HG02588 (cell line): ENCODE measurements around the gene TPCN2.
"Not testable (repeated sequence)": the region's sequence is repeated elsewhere in the genome, so short reads cannot be mapped to it uniquely, and the experiment has no call there.

Experiments used
- ATAC-seq: cut with Tn5 transposase; IDR thresholded peaks from one replicate; pipeline ENCODE4 v1.9.1; 2021; ENCODE audit warnings: mild to moderate bottlenecking, moderate library complexity; ENCODE audit not compliant: unreplicated experiment

Gene TPCN2

DNA sequence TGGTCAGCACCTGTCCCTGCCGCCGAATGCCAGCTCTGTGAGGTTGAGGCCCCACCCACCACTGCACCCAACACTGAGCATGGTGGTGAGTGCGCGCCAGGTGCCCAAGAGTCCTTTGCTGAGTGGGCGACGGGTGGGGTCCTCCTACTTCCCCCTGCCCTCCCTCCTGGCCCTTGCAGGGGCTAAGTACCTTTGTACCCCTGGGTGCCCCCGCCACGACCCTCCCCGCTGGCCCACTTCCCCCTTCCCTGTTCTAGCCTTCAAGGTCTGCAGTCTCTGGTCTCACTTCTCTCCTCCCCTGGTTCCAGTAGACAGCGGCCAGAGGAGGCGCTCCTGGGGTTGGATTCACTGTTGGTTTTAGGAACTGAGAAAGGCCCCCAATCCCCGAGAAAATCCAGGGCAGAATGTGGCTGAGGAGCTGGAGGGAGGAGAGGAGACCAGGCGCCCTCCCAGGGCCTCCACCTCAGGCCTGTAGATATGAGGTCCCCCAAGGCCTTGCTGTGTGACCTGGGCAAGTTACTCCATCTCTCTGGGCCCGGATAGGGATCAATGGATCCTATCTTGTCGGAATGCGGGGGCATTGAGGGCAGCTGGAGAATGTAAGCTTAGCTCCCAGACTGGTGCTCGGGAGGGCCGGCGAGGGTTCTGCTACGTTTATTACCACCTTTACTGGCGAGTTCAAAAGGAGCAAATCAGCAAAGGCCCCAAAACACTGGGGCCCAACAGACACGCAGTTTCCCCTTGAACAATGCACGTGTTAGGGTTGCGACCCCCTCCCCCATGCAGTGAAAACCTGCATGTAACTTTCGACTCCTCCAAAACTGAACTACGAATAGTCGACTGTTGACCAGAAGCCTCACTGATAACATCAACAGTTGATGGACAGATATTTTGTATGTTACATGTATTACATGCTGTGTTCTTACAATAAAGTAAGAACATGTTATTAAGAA, 75.1 kb downstream of the TPCN2 start:
- ATAC-seq = no peak

GRCh38 chr11:69125861-69126260, 77.1 kb downstream of the TPCN2 start:
- no peak for ATAC-seq

DNA sequence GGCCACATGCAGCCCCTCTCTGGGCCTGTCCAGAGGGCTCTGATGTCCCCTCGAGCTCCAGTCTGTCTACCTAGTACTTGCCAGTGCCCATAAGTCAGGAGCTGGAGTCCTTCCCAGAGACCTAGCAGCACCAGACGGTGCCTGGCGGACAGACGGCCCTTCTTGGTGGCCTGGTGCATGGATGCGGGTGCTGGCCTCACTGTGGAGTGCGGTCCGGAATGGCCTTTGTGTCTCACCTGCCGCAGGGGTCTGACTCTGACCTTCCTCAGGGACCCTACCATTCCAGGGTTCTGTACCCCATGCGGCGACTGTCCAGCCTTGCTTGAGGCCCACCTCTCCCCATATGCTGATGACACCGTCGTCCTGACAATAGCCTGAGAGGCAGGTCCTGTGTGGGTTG, 77.6 kb downstream of the TPCN2 start:
- no peak for ATAC-seq

- no peak for ATAC-seq
Measured at GRCh38 chr11:69127081-69127850, 78.5 kb downstream of the TPCN2 start.

GRCh38 chr11:69127884-69128283, 79.2 kb downstream of the TPCN2 start:
- ATAC-seq = no peak

- no peak for ATAC-seq
Measured at GRCh38 chr11:69129053-69129452, 80.3 kb downstream of the TPCN2 start.

DNA sequence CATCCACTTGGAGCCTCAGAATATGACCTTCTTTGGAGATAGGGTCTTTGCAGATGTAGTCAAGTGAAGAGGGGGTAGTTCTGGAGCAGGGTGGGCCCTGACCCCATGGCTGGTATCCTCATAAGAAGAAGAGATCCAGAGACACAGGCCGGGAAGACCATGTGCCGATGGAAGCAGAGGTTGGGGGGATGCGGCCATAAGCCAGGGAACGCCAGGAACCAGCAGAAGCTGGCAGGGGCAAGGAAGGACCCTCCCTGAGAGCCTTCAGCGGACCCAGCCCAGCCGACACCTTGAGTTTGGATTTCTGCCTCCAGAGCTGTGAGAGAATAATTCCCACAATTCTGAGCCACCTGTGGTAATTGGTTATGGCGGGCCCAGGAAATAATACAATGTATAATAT, 80.9 kb downstream of the TPCN2 start:
- no peak for ATAC-seq

DNA sequence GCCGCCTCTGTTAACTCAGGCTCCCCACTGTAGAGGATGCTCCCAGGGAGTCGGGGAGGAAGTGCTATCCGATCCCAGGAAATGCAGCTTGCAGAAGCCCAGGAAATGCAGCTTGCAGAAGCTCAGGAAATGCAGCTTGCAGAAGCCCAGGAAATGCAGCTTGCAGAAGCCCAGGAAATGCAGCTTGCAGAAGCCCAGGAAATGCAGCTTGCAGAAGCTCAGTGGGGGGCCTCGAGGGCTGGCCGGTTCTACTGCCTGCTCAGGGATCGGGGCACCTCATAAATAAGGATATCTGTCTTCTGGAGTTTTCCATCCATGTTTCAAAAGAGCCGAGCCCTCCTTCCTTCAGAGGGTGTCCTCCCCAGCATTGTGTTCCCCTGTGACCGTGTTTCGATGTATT, 81.9 kb downstream of the TPCN2 start:
- no peak for ATAC-seq

DNA sequence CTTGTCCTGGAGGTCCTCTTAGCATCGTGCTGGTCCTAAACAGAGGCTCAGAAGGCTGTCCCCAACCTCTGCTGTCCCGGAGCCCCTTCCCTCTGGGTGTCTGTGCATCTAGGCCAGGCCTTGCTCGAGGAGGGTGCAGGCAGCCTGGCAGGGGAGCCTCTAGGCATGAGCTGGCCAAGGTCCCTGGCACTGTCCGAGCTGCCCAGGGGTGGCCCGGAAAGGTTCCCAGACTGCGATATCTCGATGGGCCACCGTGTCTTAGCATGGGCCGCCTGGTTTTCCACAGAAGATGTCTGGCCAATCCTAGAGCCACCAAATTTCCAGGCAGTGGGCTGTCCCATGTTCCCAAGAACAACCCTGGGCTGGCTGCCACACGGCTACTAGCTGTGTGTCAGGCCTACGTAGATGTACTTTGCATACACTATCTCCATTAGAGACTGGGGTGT, 82.4 kb downstream of the TPCN2 start:
- ATAC-seq = no peak

DNA sequence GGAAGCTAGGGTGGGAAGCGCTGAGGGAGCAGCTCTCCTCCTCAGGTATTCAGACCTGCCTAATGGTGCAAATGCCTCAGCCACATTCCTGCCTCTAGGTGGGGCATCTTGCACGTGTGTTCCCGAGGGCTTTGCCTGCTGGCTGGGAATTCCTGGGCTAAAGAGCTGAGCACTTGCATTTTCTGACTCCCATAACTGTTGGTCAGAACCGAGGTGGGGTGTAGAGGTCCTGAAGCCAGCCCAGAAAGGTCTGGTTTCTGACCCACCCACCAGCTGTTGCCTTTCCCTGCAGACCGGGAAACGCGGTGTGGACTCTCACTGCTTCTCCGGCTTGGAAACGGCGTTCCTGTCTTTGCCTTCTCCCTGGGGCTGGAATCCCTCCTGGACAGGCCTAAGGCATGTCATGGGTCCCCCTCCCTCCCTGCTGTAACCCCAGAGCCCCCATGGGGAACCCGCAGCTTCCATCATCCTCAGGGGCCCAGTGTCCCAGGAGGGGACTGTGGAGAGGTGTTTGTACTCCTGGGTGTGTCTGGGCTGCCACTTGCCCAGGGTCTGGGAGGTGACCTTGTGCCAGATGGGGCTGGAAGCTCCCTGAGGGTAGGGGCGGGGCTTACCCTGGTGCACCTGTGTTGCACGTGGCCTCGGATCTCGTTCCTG, 83.0 kb downstream of the TPCN2 start:
- no peak for ATAC-seq

DNA sequence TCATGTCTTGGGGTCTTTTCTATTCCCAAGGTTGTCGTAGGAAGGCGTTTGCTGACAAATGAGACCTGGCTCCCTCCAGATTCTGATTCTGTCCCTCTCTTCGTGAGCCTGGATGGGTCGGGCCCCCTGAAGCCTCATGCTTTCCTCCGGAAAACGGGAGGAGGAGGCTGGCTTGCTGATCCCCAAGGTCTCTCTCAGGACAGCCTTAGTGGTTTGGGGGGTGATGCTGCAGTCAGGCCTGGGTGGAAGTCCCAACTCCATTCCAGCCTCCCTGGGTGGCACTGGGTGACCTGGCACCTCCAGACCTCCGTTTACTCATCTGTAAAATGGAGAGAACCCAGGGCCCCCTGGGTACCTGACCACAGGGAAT, 83.6 kb downstream of the TPCN2 start:
- no peak for ATAC-seq

GRCh38 chr11:69133251-69133650, 84.5 kb downstream of the TPCN2 start:
- ATAC-seq = no peak

GRCh38 chr11:69134182-69134581, 85.5 kb downstream of the TPCN2 start:
- ATAC-seq = not testable (repeated sequence)

DNA sequence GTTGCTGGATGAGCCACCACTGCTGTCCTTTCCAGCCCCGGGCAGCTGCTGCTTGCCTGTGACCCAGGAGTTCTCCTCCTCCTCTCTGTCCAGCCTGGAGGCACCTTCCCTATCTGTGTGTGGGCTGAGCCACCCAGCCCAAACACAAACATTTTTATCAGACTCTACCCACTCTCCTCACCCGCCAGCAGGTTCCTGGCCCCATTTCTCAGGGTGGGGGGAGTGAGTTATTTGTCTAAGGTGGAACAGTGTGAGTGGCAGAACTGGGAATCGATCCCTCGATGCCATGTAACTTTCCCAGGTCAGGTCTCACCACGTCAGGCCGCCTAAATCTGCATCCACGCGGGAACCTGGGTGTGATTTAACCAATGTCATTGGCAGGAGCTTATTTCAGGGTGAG, 86.2 kb downstream of the TPCN2 start:
- no peak for ATAC-seq

DNA sequence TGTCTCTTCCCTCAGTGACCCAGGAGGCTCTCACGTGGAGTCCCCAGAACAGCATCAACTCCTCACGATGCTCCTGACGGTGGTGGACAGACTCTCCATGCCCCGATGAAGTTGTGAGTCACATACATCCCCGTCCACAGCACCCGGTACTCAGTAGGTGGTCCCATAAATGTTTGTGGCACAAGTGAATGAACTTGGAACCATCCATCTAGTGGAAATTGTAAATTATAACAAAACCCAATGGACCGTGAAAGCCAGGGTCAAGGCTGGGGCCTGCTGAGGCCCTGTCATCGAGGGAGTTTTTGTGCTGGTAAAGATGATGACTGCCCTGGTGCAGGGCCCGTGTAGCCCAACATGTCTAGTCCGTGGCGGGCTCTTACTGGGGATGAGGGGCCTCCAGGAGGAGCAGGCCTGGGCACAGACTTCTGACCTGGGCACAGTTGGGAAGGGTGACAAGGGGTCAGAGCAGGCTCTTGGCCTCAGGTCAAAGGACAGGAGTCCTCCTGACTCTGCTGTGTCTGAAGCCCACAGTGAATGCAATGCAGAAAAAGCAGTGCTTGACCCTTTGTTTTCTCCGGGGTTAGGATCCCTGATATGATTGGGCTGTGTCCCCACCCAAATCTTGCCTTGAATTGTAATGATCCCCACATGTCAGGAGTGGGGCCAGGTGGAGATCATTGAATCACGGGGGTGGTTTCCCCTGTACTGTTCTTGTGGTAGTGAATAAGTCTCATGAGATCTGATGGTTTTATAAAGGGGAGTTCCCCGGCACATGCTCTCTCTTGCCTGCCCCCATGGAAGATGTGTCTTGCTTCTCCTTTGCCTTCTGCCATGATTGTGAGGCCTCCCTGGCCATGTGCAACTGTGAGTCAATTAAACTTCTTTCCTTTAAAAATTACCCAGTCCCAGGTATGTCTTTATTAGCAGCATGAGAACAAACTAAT, 87.0 kb downstream of the TPCN2 start:
- ATAC-seq = no peak

DNA sequence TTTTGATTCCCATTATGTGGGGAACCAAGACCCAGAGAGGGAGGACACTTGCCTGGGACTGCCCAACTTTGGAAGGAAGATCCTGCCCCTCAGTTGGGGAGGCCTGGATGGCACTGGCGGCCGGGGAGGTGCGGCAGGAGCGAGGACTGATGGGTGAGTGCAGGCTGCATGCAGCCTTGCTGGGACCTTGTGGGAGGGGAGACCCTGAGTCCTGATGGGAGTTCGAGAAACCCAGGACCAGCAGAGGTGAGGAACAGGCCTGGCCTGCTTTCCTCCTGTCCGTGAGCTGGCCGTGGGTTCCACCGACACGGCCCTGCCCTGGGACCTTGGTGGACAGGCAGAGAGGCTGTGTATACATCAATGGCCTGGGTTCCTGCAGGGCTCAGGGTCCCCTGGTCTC, 87.7 kb downstream of the TPCN2 start:
- ATAC-seq = no peak

- ATAC-seq = no peak
Measured at GRCh38 chr11:69137151-69137844, 88.6 kb downstream of the TPCN2 start.

DNA sequence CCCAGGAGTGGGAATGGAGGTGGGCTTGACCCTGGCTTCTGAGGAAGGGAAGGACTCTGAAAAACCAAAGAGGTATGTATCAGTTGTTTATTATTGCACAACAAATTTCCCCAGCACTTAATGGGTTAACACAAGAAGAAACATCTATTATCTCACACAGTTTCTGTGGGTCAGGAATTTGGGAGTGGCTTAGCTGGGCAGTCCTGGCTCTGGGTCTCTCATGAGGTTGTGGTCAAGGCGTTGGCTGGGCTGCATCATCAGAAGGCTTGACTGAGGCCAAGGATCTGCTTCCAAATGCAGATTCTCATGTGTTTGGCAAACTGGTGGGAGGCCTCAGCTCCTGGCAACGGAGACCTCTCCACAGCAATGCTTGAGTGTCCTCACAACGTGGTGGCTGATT, 89.5 kb downstream of the TPCN2 start:
- ATAC-seq = no peak

GRCh38 chr11:69140161-69140560, 91.4 kb downstream of the TPCN2 start:
- not testable (repeated sequence) for ATAC-seq

DNA sequence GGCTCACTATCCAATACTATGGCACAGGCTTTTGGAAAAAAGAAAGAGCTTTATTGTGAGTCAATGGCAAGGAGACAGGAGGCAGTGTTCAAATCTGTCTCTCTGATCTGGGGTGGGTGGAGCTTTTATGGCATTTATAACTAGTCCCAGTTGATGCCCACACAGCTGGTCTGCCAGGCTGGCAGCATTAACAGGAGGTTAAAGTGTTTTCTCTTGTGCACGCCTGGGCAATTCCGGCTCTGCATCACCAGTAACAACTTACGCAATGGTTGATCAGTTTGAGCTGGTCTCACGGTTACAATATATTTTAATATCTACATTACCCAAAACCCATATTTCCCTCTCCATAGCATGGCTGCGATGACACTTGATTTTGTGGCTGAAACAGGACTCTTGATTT, 91.9 kb downstream of the TPCN2 start:
- ATAC-seq = no peak
